Thymus (tissue), 11 donors: ENCODE measurements around the gene HS6ST1. TPM values are rescaled to one million over a fixed set of nuclear protein-coding genes. Genes with fewer than 3 reads are reported as not detected.
"Not testable (repeated sequence)": the region's sequence is repeated elsewhere in the genome, so short reads cannot be mapped to it uniquely, and the experiment has no call there.

ENCODE experiments used
- DNase-seq, 9 donors: peaks; one replicate each; pipeline ENCODE4 v3.0.0-alpha.2; 2013; ENCODE audit warnings: low spot score in 9 of 9, low read depth in 6 of 9, missing footprints in 1 of 9
- H3K27ac ChIP-seq, 2 donors: one replicate each; pipeline ENCODE4 v1.5.1; 2013; ENCODE audit warnings: control low read depth in 1 of 2, low read depth in 1 of 2, low read length in 1 of 2, mild to moderate bottlenecking in 1 of 2, moderate library complexity in 1 of 2
- H3K27me3 ChIP-seq, 2 donors: one replicate each; pipeline ENCODE4 v1.5.1; 2013; ENCODE audit warnings: low read length in 1 of 2; ENCODE audit not compliant: control insufficient read depth in 2 of 2, insufficient read depth in 1 of 2
- H3K36me3 ChIP-seq, 2 donors: one replicate each; pipeline ENCODE4 v1.5.1; 2013; ENCODE audit warnings: low read length in 1 of 2, mild to moderate bottlenecking in 1 of 2, moderate library complexity in 1 of 2; ENCODE audit not compliant: control insufficient read depth in 2 of 2, insufficient read depth in 2 of 2
- H3K4me1 ChIP-seq, 2 donors: one replicate each; pipeline ENCODE4 v1.5.1; 2013; ENCODE audit warnings: low read length in 2 of 2; ENCODE audit not compliant: control insufficient read depth in 2 of 2, insufficient read depth in 2 of 2
- H3K4me3 ChIP-seq, 2 donors: one replicate each; pipeline ENCODE4 v1.5.1; 2013; ENCODE audit warnings: low read length in 2 of 2, control low read depth in 1 of 2, mild to moderate bottlenecking in 1 of 2
- H3K9me3 ChIP-seq, 2 donors: one replicate each; pipeline ENCODE4 v1.5.1; 2013; ENCODE audit warnings: low read length in 1 of 2, mild to moderate bottlenecking in 1 of 2; ENCODE audit not compliant: control insufficient read depth in 2 of 2, insufficient read depth in 1 of 2
- WGBS: extraction: QIAGEN DNeasy Blood & Tissue Kit; methylation state at CpG from one replicate; pipeline ENCODE4 v1.1.7; 2013; 5-methylcytosine and 5-hydroxymethylcytosine counted together
- polyA plus RNA-seq: library from polyadenylated mRNA; stranded (reverse); fragments of 200-250 nt; gene quantifications from one replicate; pipeline ENCODE4 v1.2.3, GENCODE V29; 2013
- total RNA-seq: library from RNA; stranded (reverse); fragments of 120-200 nt; gene quantifications from one replicate; pipeline ENCODE4 v1.2.4, GENCODE V29; 2013
- donor health status: healthy.

Gene HS6ST1
- total and polyA plus RNA-seq, 2 donors: 20.0 to 35.2 TPM

- Histone ChIP-seq H3K9me3 (peaks cover 4 to 12% of the 10 kb centered on the region in 2 donors), H3K4me1 (no peaks in the 10 kb centered on the region), H3K27ac (no peak overlapping the region), H3K36me3 (peaks cover 30 to 75% of the 10 kb centered on the region in 2 donors), H3K4me3 (no peak overlapping the region), H3K27me3 (no peaks in the 10 kb centered on the region)
- WGBS: 98% methylated on average over 16 of the region's 16 CpGs
- no peak for DNase-seq
These were observed 48.5 kb downstream of the HS6ST1 start for GRCh38 chr2:128269990-128270671.

- Histone ChIP-seq H3K27ac (no peak overlapping the region), H3K9me3 (peaks cover 1 to 5% of the 10 kb centered on the region in 2 donors), H3K4me3 (no peak overlapping the region), H3K4me1 (no peaks in the 10 kb centered on the region), H3K27me3 (no peaks in the 10 kb centered on the region), H3K36me3 (peaks cover 22 to 72% of the 10 kb centered on the region in 2 donors)
- WGBS: 97% methylated on average over 27 of the region's 27 CpGs
- DNase-seq: no peak
These were observed 49.3 kb downstream of the HS6ST1 start for GRCh38 chr2:128269063-128269989.

- DNase-seq, H3K4me3 ChIP-seq, H3K27me3 ChIP-seq, H3K27ac ChIP-seq, H3K9me3 ChIP-seq, H3K4me1 ChIP-seq: not testable (repeated sequence)
- WGBS: 94% methylated on average over 20 of the region's 23 CpGs
- peaks cover 15 to 65% of the 10 kb centered on the region in 2 donors for H3K36me3 ChIP-seq
These were observed 50.1 kb downstream of the HS6ST1 start for GRCh38 chr2:128268611-128269010.

GRCh38 chr2:128268145-128268544, 50.5 kb downstream of the HS6ST1 start:
- not testable (repeated sequence) for H3K9me3 ChIP-seq, H3K27me3 ChIP-seq, H3K27ac ChIP-seq, H3K4me1 ChIP-seq, DNase-seq, H3K4me3 ChIP-seq
- peaks cover 13 to 60% of the 10 kb centered on the region in 2 donors for H3K36me3 ChIP-seq
- WGBS: 97% methylated on average over 37 of the region's 38 CpGs

GRCh38 chr2:128267649-128268048, 51.0 kb downstream of the HS6ST1 start:
- not testable (repeated sequence) for DNase-seq, H3K9me3 ChIP-seq, H3K27me3 ChIP-seq, H3K4me3 ChIP-seq, H3K4me1 ChIP-seq, H3K27ac ChIP-seq
- peaks cover 11 to 56% of the 10 kb centered on the region in 2 donors for H3K36me3 ChIP-seq
- 97% methylated on average over 11 of the region's 11 CpGs for WGBS

- peaks cover 11 to 54% of the 10 kb centered on the region in 2 donors for H3K36me3 ChIP-seq
- 96% methylated on average over 6 of the region's 9 CpGs for WGBS
- not testable (repeated sequence) for DNase-seq, H3K4me1 ChIP-seq, H3K27me3 ChIP-seq, H3K27ac ChIP-seq, H3K9me3 ChIP-seq, H3K4me3 ChIP-seq
These were observed 51.5 kb downstream of the HS6ST1 start for GRCh38 chr2:128267197-128267596.

- H3K27me3 ChIP-seq, H3K4me1 ChIP-seq, H3K9me3 ChIP-seq, H3K27ac ChIP-seq, DNase-seq, H3K4me3 ChIP-seq: not testable (repeated sequence)
- WGBS: 99% methylated on average over 8 of the region's 8 CpGs
- peaks cover 7 to 47% of the 10 kb centered on the region in 2 donors for H3K36me3 ChIP-seq
These were observed 52.2 kb downstream of the HS6ST1 start for GRCh38 chr2:128266463-128266862.

GRCh38 chr2:128265608-128265993, 53.1 kb downstream of the HS6ST1 start:
- WGBS: 84% methylated on average over 4 of the region's 9 CpGs
- H3K4me1 ChIP-seq, DNase-seq, H3K27me3 ChIP-seq, H3K27ac ChIP-seq, H3K9me3 ChIP-seq, H3K4me3 ChIP-seq: not testable (repeated sequence)
- peaks cover 3 to 39% of the 10 kb centered on the region in 2 donors for H3K36me3 ChIP-seq
